Forelimb muscle (tissue), 1 donor: ENCODE data around the gene SLC9A7. TPM values are rescaled to one million over a fixed set of nuclear protein-coding genes. Genes with fewer than 3 reads are reported as not detected.
"Not testable (repeated sequence)": the region's sequence is repeated elsewhere in the genome, so short reads cannot be mapped to it uniquely, and the experiment has no call there.

ENCODE experiments used
- DNase-seq: peaks from one replicate; pipeline ENCODE4 v3.0.0-alpha.2; 2013; ENCODE audit warnings: low read depth
- polyA plus RNA-seq: library from polyadenylated mRNA; unstranded; fragments of 120-200 nt; gene quantifications from one replicate; pipeline ENCODE4 v1.2.1, GENCODE V29; 2013; ENCODE audit not compliant: insufficient read length

Gene SLC9A7
- polyA plus RNA-seq, 1 donor = 8.9 TPM

DNA sequence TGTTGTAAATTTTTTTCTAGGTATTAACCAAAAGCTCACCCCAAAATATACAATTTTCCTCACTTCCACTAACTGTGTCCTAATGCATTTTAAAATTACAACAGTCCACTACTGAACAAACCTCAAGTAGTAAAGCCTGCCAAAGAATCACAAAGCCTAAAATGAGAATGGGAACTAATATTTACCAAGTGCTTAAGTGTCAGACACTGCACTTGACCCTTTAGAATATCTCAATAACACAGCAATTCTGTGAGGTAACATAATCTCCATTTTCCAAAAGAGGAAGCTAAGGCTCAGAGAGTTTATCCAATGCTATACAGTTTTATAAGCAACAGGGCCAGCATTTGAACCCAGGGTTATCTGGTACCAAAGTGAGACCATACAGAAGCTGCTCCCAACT lies 4.9 kb downstream of the SLC9A7 start:
- DNase-seq = no peak

DNA sequence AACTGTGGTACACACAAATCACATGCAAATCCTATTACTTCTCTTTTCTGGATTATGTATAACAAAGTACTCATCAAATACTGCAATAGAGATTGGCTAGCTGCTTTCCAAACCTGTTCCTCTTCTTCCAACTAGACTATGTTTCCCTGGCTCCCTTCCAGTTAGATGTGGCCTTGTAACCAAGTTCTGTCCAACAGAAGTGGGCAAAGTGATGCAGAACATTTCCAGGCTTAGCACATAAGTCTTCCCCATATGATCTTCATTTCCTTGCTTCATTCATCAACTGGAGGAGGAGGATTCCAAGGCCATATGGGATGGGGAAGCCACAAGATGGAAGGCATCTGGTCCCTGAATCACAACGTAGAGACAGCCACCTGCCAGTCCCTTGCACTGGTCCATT lies 8.0 kb downstream of the SLC9A7 start:
- no peak for DNase-seq

DNA sequence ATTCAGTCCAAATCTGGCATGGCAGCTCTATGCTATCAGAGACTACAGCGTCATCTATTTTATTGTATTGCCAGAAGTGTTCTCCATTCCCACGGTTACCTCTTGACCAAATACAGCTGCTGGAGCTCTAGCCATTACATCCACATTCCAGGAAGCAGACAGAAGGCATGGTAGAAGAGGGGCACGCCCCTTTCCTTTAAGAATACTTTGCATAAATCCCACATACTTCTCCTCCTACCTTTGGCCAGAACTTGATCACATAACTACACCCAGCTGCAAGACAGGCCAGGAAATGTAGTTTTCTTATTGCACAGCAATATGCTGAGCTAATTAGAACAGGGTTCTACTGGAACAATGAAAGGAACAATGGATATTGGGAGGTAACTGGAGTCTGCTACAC lies 14.9 kb downstream of the SLC9A7 start:
- no peak for DNase-seq

DNA sequence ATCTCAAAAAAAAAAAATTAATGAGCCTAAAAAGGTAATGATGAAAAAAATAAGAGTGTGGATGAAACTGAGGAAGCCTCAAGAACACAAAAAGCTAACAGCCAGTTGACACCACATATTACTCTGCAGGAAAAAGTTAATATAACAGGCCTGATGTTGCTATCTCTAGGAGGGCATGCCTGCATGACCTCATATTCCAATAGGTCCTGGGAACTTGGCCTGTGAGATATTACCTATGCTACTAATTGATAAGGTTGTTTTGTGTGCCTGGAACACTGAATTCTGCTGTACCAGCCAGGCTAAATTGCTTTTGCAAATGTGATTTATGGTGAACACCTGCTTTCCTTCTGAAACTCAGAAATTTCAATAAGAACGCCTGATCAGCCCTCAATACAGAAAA lies 15.9 kb downstream of the SLC9A7 start:
- DNase-seq = no peak

DNA sequence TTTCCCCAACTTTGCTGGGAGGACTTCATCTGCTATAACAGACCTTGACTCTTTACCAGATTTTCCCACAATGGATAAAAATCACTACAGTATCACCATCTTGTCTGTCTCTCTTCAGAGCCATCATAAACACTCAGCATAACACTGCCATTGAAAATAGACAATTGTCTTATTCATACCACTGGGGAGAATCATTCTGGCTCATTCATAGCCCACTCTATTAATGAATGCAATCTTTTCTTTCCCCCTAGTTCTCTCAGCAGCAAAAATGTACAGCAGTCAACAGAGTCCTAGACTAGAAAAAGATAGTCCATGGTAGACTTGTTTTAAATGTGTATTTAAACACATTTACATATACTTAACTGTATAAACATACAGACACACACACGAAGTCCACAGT lies 19.2 kb downstream of the SLC9A7 start:
- no peak for DNase-seq

DNA sequence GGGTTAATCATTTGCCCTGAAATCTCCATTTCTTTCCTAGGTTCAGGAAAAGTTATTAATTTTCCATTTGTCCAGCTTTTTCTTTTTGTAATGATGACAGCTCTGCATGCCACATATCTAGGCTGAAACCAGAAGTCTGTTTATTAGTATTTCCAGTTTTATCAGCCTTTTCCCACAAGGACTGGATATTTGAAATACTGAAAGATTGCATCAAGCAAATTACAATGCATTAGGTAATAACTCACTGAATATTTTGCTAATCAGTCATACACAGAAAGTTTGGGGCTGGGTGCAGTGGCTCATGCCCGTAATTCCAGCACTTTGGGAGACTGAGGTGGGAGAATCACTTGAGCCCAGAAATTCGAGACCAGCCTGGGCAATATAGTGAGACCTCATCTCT lies 21.5 kb downstream of the SLC9A7 start:
- no peak for DNase-seq

DNA sequence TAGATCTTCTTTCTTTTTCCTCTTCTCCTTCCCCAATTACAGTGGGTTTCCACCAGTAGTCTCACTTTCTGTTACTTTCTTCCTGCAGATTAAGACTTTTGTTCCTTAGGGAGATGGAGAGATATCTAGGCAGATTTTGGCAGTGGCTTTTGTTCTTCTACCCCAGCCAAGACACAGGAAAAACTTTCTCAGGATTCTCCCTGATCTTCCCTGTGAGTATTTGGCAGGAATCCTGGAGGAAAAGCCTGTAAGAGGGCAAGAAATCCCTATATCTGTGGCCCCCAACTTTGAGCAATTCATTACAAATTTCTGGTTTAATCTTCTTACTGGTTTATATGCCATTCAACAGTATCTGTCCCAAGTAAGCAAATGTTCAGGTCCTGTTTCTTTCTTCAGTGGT lies 21.9 kb downstream of the SLC9A7 start:
- no peak for DNase-seq

DNA sequence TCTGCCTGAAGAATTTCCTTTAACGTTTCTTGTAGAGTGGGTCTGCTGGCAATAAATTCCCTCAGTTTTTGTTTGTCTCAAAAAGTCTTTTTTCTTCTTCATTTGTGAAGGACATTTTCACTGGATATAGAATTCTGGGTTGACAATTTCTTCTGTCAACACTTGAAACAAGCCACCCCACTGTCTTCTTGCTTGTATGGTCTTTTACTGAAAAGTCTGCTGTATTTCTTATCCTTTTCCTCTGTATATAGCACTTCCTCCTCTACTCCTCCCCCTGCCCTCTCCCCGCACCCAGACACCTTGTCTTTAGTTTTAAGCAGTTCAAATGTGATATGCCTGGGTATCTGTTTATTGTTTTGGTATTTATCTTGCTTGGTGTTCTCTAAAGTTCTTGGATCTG lies 23.3 kb downstream of the SLC9A7 start:
- no peak for DNase-seq

DNA sequence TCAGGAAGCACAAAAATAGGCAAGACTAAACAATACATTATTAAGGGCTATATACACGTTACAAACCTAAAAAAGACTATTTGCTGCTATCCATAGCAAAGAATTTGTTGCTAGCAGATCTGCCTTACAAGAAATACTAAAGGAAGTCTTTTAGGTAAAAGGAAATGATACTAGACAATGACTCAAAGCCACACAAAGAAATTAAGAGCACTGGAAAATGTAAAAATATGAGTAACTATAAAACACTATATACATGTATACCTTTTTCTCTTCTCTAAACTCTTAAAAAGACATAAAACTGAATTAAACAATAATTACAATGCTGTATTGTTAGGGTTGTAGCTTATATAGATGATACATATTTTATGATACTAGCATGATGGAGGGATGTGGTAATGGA lies 25.7 kb downstream of the SLC9A7 start:
- no peak for DNase-seq

DNA sequence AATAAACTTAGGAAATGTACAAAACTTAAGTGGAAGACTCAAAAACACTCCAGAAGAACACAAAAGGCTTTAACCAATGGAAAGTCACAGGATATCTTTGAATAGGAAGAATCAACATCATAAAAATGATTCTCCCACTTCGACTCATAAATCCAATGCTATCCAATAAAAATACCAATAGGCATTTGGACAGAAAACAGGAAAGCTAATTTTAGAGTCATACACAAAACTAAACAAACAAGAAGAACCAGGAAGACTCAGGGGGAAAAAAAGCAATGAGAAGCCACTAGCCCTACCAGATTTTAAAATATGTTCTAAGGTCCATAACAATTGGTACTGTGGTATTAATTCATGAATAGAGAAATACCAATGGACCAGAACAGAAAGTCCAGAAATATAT lies 28.2 kb downstream of the SLC9A7 start:
- no peak for DNase-seq

DNA sequence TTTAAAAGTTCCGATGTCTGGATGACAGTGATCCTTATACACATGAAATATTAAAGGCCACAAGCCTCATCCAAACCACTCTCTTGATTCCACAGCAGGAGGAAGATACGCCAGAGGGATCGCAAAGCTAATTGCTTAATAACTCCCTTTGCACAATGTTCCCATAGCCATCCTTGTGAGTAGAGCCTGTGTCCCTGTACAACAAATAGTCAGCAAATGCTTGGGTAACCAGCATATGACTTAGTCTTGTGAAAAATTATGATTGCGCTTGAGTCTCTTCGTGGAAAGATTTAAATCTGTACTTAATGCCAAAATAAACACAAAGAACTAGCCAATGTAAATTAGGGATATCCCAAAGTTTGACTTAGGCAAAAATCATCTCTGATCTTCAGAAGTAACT lies 31.5 kb downstream of the SLC9A7 start:
- no peak for DNase-seq

DNA sequence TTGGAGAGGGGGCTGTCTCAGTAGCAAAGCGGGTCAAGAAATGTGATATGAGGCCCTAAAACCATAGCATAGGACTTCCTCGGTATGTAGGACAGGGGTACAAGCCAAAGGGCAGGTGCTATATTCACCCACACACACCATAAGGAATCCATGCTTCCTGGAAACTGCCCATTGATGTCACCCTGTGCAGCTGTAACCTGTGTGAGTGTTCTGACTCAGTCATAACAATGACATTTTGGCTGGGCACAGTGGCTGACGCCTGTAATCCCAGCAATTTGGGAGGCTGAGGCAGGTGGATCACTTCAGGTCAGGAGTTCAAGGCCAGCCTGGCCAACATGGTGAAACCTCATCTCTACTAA lies 35.4 kb downstream of the SLC9A7 start:
- not testable (repeated sequence) for DNase-seq

DNA sequence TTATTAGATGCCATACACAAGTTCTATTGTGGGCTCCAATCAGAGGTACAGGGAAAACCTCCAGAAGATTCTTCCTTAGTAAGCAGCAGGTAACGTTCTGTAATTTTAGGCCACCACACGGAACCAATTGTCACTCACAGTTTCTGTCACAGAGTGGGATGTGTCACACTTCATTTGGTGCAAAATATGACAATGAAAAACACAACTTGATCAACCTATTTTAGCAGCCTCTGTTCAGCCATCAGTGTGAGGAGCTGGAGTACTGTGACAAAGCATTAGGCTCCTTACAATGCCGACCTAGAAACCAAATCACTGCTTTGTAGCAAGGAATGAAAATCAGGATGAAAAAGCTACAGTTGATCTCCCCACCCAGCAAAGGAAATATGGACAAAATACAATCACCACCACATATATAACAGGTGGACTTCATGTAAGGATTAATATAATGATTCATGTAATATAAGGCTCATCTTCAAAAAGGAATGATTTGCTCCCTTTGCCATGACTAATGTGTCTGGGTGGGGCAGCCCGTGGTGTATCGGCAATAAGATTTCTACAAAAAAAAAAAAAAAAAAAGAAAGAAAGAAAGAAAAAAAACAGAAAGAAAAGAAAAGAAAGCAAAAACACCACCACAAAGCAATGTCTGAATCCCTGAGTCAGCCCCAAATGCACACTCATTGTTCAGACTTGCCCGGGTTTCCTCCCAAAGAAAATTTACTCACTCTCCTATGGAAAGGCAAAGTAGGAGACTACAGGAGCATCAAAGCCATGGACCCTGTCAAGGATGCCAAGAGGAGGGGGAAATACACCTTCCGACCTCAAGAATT lies 36.0 kb downstream of the SLC9A7 start:
- no peak for DNase-seq

DNA sequence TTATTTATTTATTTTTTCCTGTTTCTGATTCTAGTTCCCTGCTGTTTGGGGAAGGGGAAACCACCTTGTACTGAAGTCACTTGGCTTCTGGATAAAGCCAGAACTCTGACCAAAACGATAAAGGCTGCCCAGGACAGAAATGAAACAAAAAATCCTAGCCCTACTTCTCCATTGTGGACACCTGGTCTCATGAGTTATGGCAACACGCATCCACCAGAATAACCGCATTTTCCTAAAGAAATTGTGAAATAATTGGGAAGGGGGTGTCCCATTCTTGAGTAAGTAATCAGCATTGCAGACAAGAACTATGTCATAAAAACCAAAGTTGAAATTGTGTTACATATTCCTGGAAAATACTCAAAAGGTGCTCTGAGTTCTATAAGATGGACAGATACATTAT lies 42.1 kb downstream of the SLC9A7 start:
- DNase-seq = no peak

DNA sequence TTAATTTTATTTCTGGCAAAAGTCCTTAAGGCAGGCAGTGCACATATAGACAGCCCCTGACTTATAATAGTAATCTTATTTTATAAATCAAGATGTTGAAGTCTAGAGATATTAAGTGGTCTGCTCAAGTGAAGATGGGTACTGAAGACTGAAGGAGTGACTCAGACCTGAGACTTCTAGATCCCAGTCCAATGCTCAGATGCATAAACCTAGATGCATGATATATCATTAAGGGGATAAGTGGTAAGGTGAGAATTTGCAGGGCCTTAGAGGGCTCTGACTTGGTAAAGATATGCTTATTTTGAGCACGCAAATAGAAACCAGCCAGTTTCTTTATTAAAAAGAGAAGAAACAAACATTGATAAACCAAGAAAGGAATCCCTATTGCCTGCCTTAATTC lies 42.9 kb downstream of the SLC9A7 start:
- no peak for DNase-seq

DNA sequence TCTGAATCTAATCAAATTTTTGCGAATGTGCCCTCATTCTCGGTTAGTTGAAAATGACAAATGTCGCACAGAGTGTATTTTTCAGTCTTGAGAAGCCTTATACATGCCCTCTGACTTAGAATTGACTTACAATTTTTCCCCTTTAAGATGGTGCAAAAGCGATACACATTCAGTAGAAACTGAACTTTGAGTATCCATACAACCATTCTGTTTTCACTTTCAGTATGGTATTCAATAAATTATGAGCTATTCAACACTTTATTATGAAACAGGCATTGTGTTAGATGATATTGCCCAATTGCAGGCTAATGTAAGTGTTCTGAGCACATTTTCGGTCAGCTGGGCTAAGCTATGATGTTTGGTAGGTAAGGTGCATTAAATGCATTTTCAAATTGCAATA lies 43.4 kb downstream of the SLC9A7 start:
- no peak for DNase-seq

DNA sequence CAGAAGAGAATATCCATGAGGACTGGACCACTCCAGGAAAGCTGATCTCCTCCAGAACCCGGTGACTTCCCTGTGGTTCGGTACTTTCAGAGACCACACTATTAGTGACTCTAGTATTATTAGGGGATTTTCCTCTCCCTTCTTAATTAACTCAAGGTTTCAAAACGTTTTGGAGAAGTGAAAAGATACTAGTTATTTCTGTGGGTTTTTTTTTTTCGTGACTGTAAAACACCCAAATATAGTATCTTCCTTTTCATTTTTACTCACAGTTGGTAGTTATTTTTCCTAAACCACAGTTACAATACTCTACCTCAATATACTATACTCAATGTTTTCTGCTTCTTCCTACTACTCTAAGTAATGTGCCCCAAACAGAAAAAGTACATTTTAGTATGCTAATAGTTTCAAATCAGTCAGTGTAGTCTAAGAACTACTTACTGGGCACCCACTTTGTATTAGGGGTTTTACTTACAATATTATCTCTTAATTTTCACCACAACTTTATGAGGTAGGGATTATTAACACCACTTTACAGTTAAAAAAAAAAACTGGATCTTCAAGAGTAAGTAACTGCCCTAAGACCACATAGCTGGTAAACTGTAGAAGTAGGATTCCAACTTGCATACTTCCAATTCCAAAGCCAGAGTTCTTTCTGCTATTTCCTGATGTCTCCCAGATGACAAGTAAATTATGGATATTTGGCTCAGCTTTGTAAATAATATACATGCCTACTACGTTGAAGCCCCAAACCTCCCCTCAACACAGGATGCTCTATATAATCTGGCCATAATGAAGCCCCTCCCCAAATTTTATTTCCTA lies 45.0 kb downstream of the SLC9A7 start:
- DNase-seq = no peak

DNA sequence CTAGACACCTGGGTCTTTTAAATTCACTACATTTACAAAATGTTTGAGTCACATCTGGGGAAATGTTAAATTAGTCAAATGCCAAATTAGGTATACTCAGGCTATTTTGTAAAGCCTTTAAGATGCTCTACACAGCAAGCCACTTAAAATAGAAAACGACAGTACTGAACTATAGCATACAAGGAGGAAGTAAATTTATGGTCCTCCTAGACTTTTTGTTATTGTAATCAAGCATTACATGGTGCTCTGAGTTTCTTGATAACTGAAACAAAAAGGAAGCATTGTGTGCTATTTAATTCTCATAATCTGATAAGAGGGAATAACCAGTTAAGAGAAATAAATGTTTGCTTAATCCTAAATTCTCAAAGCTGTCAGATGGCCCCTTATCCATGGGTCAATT lies 46.2 kb downstream of the SLC9A7 start:
- DNase-seq = no peak

DNA sequence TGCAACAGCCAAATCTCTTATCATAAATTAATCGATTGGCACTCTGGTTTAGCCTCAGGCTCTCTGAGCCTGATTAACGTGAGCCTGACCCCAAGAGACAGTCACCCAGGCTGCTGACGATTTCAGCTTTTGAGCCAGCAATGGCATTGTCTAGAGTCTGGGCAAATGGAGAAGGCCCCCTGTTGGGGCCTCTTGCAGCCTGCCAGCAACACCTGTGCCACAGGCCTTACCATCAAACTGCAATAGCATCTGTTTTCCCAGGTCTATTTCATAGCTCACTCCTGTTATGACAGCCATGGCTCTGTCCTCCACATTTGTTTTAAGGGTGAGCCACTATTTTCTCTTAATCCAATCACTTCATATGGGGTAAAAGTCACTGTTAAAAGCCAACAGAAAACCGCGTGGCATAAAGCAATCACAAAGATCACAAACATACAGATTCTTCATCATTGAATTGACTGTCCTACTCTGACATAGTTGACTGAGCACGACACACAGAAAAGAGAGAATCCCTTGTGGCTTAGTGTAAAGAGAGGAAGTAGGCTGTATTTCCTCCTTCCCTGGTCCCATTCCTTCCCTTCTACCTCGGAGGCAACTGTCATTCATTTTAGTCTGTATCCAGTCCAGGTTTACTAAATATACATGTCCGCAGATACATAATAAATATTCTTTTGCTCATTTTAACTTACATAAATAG lies 47.8 kb downstream of the SLC9A7 start:
- DNase-seq = no peak

DNA sequence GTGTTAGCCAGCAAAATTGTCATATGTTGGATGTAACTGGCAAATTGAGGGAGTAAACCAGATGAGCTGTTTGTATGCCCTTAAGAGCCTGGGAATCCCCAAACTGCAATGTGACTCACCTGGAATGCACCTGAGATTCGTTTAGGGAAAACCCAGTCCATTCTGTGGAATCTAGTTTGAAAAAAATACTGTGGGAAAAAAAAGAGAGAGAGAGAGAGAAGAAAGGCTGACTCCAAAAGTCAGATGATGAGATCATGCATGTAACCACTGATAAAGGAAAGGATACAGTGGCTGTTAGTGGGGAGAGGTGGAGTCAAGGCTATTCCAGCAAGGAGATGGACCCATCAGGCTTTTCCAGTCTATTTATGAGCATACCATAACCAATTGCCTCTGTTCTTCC lies 48.5 kb downstream of the SLC9A7 start:
- no peak for DNase-seq

DNA sequence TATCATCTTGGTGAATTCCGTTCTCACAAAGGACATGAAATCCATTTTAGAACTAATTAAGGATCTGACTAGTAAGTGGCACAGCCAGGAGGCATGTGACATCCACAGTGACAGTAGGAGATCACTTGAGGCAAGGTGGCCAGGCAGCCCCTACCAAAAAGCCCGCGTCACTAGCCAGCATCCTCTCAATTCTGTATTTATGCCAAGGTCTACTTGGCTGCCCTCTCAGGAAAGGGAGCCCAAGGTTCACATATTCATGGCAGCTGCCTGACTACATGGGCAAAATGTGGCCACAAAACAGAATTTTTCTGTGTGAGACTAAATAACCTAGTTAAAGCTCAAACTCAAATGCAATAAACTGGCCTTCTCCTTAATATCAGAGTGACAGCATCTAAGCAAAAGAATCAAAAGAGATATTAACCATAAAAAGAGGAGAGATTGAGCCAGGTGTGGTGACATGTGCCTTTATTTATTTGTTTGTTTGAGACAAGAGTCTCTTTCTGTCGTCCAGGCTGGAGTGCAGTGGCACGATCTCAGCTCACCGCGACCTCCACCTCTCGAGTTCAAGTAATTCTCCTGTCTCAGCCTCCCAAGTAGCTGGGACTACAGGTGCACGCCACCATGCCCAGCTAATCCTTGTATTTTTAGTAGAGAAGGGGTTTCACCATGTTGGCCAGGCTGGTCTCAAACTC lies 51.5 kb downstream of the SLC9A7 start:
- no peak for DNase-seq

DNA sequence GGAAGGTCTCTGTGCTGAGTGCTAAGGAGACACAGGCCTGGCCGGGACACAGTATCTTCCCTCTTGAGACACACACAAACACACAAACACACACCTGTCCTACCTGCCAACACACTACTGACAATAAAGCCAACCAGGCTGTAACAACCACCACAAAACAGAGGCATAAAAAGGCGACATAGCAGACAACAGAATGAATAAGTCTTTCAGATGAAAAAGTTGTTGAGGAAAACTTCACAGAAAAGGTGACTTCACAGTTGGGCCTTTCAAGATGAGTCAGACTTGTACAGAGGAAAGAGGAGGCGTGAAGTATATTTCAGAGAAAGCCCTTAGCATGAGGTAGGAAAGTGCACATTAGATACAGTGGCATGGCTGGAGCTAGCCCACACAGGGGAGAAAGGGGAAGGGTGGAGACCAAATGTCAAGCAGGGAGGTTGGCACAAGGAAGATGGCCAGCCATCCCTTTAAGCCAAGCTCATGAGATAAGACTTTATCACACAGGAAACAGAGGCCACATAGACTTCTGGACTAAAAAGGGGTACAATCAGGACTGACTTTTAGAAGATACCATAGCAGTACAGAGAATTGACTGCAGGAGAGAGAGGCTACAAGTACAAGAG lies 54.0 kb downstream of the SLC9A7 start:
- no peak for DNase-seq
